RPMI7951 (cell line): ENCODE results near the gene CACFD1. TPM values are rescaled to one million over a fixed set of nuclear protein-coding genes. Genes with fewer than 3 reads are reported as not detected.

Source experiments
- DNase-seq: peaks from one replicate; pipeline ENCODE4 v3.0.0-alpha.2; 2012; ENCODE audit warnings: low read depth
- total RNA-seq: library from RNA; depleted of rRNA; stranded (reverse); fragments of >200 nt; shearing (Covaris generic); gene quantifications from 2 replicates; pipeline ENCODE4 v1.2.3, GENCODE V29; 2014; rRNA removed

CACFD1 gene
- 2.4 TPM in 2 replicates for total RNA-seq

DNA sequence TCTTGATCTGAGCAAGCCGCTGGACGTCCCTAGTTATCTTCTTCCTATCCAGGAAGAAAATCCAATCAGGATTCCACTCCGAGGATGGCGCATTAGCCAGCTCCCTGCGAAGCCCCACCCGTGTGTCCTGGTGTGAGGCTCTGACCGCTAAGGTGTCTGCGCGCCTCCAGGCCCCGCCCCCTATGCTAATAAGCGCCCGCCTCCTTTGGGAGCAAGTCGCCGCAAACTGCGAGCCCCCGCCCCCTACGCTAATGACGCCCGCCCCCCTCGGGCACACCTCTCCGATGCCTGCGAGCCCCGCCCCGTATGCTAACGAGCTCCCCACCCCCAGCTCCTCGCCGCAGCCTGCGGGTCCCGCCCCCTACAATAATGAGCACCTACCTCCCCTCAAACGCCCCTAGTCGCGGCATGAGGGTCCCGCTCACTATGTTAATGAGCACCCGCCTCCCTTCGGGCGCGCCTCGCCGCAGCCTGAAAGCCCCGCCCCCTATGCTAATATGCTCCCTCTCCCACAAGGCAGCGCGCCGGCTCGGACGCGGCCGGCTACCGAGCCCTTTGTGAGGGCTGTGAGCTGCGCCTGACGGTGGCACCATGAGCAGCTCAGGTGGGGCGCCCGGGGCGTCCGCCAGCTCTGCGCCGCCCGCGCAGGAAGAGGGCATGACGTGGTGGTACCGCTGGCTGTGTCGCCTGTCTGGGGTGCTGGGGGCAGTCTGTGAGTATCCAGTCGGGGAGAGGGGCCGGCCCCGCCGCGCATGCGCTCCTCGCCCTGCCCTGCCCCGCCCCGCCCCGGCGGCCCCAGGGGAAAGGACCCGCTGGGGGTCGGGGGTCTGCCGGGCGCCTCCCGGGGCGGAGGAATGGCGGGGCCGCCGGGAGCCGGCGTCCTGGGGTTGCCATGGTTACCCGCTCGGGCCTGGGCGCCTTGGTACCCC, at the start of gene CACFD1:
TSS of gene CACFD1 (plus strand) at position 503 of the 929 bp plus-strand sequence. CDS start at position 592, 89 bp downstream.
- DNase-seq, result peak; percentile 85

DNA sequence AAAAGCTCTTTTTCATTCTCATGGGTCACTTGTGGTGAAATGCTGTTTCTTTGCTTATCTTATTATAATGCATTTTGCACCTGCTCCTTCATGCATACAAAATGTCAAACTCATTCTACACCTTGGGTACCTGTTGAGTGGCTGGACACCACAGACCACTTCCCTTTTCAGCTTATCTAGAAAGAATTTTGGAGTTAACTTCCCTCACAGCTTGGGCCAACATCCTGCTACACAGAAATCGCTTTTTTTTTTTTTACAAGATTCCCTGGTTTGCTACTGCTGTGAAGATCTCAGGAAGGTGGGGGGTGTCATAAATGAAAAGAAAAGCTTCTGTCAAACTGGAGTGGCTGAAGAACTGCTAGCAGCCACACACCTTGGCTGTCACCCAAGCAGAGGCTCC, 44.6 kb upstream of the CACFD1 start:
- DNase-seq, result no peak

DNA sequence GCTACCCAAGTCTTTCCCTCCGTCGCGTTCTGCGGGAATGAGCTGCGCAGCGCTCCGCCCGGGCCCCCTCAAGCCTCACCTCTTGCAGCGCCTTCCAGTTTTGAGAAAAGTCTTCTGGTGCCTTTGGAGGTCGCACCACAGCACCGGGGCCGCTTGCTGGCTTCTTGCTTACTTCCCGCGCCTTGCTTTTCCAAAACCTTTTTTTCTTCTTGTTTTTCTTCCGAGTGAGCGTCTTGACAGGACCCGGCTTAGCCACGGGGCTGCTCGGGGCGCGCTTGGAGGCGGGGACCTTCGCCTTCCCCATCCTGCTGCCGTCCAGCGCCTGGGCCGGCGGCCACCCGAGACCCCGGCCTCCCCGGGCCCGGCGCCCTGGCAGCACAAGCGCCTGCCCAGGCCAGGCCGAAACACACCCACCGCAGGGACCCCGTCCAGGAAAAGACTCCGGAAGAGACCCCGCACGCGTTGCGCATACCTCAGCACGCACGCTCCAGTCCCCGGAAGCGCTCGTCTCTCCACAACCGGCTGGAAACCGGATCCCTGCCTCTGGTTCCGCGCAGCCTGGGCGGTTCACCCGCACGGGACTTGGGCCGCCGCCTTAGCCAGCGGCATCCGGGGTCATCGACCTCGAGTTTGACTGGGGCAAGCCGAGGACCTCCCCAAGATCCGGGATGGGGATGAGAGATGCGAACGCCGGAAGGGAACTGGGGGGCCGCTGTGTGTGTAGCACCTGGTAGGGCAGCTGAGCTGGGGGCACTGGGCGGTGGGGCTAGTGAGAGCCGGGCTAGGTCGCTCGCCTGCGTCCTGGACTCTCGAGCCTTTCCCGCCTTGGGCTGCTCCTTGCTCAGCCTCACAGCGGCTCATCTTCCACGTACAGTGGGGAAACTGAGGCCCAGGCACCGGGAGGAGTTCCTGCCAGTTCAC, 42.0 kb upstream of the CACFD1 start, which contains the start of gene REXO4:
TSS of gene REXO4 (minus strand) at position 470 of the 921 bp plus-strand sequence. CDS start at position 304, 166 bp downstream.
- peak; percentile 81 for DNase-seq

DNA sequence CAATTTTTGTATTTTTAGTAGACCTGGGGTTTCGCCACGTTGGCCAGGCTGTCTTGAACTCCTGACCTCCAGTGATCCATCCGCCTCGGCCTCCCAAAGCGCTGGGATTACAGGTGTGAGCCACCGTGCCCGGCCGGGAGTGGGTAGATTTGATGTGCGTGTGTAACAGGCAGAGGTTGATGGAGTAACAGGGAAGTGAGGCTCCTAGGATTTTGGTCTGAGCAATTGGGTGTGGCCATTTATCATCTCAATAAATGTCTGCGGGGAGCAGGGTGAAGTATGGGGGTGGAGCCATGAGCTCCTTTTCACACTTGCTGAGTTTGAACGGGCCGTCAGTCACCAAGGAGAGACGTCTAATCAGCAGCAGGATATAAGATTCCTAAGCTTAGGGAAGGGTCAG, 40.8 kb upstream of the CACFD1 start:
- no peak for DNase-seq

DNA sequence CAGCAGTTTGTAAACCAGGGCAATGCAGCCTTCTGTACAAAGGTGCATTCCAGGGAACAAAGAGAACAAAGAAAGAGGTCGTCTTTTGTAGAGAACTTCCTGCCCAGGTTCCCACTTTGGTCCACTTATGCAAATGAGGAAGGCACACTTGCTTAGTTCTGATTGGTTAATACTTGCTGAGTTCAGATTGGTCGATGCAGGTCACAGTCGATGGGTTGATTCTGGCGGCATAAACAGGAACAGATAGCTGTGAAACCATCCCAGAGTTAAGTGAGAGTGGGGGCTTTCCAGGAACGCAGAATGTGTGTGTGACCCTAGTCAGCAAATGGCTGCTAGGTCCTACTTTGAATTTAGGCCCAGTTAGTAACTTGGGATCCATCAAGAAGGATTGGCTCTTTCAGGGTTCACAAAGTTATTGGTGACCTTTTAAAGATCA, 39.4 kb upstream of the CACFD1 start:
- DNase-seq, result no peak

DNA sequence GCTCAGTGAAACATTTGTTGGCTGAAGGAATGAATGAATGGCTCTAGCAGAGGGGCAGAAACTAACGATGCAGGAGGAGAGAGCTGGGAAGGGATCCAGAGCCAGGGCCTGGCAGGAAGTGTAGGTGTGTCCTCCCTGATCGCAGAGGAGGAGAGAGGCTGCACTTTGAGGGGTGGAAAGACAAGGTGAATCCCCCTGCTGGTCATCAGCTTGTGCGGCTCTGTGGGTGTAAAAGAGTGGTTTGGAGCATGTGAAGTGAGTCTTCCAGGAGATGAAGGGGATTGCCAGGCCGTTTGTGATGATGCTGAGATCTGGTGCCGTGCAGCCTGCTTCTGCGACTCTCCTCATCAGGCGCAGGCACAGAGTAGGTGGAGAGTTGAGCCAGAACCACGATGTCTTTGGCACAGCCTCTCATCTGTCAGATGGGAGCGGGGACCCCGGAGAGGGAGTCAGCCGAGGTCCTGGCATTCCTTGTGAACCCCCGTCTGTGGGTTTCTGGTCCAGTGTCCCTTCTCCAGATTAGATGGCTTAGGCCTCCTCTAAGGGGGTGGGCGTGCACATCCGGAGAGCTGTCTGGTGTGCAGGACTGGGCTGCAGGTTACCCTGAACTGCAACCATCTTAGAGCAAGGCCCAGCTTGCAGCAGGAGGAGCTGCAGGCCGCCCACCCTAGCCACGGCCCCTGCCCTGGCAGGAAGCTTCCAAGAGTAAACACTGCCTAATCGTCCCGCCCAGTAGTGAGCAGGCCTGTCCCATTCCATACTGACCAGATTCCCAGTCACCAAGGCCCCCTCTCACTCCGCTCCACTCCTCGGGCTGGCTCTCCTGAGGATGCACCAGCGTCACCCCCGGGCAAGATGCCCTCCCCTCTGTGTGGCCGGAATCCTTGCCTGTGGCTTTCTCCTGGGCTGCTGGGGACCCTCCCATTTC, 37.9 kb upstream of the CACFD1 start, which contains the start of gene ADAMTS13:
TSS of gene ADAMTS13 (plus strand) at position 753 of the 928 bp plus-strand sequence. CDS start at position 830, 77 bp downstream.
- no peak for DNase-seq

DNA sequence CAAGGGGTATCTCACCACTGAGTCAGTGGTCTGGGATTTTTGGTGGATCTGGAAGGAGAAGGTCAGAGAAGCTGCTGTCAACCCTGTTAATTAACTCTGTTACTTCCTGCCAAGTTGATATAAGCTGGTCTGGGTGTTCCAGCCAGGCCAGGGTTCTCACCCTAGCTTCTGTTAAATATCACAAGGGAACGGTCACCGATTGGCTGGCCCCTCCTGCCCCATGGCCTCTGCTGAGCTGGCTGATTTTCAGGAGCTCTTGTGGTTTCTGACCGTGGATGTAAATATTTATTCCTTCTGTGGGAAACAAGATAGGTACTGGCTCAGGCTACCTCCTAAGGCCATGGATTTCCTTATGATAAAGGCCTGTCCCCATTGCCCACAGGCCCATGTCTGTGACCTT, 36.6 kb upstream of the CACFD1 start:
- no peak for DNase-seq

DNA sequence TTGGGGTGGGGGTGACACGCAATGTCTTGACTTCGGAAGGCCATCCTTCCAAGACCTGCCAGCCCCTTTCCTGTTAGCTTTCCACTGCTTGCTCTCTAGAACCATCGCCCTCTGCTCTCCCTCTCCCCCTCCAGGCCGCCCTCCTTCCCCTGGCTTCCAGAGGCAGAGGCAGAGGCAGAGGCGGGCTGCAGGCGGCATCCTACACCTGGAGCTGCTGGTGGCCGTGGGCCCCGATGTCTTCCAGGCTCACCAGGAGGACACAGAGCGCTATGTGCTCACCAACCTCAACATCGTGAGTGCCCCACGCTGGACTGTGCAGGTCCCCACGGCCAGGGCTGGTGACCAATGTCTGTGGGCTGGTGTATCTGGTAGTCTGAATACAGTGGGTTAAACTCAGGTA, 35.6 kb upstream of the CACFD1 start:
- DNase-seq, result no peak

DNA sequence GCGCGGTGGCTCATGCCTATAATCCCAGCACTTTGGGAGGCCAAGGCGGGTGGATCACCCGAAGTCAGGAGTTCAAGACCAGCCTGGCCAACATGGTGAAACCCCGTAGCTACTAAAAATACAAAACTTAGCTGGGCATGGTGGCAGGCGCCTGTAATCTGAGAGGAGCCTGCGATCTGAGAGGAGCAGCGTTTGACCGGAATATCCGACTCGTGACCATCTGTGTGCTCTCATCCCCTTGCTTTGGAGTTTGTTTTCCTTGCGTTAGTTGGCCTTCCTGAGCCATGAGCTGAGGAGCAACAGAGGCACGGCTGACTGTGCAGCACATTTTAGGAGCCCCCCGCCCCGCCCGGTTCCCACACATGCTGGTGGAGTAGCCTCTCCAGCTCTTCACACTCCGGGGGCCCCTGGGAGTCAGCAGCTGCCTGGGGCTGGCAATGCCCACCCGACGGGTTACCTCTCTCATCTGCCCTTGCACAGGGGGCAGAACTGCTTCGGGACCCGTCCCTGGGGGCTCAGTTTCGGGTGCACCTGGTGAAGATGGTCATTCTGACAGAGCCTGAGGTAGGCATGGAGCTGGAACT, 34.6 kb upstream of the CACFD1 start:
- DNase-seq, result no peak

DNA sequence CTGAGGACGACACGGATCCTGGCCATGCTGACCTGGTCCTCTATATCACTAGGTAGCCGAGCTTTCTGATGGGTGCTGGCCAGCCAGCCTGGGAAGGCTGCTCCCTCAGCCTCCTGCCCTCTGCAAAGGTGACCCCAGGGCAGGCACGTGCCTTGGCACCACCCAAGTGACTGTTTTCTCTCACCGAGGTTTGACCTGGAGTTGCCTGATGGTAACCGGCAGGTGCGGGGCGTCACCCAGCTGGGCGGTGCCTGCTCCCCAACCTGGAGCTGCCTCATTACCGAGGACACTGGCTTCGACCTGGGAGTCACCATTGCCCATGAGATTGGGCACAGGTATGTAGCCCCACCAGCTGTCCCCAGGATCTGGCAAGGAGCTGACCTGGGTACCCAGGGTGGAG, 33.8 kb upstream of the CACFD1 start:
- no peak for DNase-seq

DNA sequence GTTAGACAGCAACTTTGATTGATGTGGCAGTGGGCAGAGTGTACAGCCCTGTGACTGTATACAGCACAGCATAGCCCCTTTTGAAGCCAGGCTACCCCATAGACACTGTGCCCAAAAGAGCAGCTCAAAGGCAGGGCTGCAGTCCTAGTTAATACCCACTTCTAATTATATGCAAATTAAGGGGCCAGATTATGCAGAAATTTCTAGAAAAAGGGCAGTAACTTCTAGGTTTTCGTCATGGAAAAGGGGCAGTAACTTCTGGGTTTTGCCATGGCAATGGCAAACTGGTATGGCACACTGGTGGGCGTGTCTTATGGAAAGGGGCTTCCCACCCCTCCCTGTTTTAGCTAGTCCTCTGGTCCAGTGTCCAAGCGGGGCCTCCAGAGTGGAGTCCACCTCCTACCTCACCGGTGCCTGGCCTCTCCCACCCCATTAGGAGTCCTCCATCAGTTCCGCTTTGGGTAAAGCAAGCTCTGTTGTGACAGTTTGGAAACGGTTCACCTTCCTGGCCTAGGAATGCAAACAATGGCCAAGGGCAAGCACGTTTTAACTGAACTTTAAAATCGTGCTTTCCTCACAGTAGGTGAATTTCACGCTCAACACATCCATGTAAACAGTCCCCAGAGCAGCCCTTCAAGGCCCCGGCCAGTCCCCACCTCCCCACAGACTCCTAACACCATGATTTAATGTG, 32.0 kb upstream of the CACFD1 start:
- DNase-seq, result no peak

DNA sequence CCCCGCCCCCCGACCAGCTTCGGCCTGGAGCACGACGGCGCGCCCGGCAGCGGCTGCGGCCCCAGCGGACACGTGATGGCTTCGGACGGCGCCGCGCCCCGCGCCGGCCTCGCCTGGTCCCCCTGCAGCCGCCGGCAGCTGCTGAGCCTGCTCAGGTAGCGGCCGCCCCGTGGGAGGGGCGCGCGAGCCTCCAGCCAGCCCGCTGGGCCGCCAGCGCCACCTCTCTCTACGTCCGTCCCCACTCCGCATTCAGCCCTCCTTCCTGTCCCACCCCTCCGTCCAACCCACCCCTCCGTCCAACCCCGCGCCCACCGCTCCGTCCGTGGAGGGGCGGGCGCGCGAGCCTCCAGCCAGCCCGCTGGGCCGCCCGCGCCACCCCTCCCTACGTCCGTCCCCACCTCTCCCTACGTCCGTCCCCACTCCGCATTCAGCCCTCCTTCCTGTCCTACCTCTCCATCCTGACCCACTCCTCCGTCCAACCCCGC, 31.1 kb upstream of the CACFD1 start:
- DNase-seq, result no peak

DNA sequence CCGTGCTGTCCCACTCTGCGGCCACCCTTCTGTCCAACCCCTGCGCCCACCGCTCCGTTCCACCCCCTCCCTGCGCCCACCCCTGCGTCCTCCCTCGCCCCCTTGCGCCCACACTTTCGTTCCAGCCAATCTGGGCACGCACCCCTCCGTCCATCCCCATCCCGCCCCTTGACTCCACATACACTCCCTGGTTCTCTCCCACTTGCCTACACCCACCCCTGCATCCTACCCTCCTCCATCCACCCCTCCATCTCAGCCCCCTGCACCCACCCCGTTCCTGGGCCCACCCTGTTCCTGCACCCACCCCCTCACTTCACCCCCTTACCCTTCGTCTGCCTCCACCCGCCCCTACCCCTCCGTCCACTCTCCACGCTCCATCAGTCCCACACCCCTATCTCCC, 30.6 kb upstream of the CACFD1 start:
- no peak for DNase-seq

DNA sequence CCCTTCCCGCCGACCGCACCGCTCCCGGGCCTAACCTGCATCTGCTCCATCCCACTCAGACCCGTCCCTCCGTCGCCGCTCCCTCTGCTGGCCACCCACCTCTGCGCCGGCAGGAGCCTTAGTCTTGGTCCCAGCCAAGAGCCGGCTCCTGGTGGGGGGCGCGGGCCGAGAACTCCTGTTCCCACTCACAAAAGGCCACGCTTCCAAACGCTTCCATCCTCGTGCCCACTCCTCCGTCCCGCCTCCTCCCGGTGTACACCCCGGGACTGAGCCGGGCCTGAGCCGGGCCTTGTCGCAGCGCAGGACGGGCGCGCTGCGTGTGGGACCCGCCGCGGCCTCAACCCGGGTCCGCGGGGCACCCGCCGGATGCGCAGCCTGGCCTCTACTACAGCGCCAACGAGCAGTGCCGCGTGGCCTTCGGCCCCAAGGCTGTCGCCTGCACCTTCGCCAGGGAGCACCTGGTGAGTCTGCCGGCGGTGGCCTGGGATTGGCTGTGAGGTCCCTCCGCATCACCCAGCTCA, 30.1 kb upstream of the CACFD1 start:
- no peak for DNase-seq

DNA sequence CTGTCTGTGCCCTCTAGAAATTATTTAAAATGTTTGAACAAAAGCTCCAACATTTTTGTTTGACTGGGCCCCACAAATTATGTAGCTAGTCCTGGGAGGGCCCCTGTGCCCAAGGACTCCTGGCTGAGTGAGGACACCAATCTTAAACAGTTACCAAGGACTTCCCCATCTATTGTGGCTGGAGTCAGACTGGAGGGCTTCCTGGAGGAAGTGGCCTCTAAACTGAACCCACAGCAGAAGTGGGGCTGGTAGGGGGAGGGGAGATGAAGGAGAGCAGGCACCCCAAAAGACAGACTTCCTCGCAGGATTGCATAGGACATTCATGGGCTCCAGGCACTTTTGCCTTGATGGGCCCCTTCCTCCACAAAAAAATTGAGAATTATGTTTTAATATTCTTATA, 29.5 kb upstream of the CACFD1 start:
- DNase-seq, result no peak

DNA sequence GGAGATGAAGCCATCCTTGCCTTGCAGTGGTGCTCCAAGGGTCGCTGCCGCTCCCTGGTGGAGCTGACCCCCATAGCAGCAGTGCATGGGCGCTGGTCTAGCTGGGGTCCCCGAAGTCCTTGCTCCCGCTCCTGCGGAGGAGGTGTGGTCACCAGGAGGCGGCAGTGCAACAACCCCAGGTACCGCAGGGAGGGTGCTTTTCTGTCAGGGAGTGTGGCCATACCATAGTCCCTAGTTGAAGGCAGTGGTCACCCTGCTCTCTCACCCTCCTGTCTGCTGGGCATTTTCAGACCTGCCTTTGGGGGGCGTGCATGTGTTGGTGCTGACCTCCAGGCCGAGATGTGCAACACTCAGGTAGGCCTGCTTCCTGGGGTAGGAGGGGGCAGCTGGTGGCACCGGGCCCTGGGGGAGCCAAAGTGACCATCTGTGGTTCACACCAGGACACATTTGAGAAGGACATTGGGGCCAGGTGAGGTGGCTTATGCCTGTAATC, 26.4 kb upstream of the CACFD1 start:
- DNase-seq, result no peak

DNA sequence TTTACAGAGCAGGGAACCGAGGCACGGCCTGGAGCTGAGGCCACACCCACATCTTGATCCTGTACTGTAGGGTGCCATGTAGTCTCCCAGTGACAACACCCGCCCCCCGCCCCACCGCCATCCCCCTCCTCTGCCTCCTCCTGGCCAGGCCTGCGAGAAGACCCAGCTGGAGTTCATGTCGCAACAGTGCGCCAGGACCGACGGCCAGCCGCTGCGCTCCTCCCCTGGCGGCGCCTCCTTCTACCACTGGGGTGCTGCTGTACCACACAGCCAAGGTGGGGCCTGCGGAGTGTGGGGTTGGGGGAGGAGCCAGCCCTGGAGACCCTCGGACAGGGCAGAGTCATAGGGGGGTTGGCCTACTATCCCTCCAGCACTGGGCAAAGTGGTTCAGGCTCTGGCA, 23.1 kb upstream of the CACFD1 start:
- no peak for DNase-seq

DNA sequence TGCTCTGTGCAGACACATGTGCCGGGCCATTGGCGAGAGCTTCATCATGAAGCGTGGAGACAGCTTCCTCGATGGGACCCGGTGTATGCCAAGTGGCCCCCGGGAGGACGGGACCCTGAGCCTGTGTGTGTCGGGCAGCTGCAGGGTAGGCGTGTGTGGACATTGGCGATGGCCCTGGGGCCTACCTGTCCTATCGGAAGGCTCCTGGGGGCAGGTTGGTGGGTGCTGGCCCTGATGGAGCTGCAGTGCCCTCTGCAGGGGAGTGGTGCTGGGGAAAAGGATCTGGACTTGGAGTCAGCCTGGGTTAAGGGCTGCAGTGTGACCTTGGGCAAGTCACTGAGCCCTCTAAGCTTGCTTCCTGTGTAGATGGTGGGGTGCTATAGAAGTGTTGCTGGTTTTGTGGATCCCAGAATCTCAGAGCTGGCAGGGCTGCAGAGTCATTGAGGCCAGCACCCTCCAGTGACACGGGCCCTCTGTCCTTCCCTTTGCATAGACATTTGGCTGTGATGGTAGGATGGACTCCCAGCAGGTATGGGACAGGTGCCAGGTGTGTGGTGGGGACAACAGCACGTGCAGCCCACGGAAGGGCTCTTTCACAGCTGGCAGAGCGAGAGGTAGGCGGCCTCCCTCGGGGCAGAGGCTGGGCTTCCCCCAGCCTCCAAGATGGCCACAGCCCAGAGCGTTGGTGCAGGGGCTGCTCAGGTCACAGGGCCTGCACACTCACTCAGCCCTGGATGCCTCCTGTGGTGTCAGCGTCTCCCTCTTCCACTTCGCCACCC, 21.8 kb upstream of the CACFD1 start:
- no peak for DNase-seq

DNA sequence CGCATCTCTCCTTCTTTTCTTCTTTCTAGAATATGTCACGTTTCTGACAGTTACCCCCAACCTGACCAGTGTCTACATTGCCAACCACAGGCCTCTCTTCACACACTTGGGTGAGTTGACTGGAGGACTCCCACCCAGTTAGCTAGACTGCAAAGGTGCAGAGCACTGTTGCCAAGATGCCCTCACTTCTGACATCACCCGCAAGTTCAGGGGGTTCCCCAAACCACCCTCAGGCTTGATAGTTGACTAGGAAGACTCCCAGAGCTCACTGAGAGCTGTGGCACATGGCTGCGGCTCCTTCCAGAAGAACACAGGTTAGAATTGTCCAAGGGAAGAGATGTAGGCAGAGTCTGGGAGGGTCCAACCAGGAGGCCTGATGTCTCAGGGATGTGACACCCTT, 20.4 kb upstream of the CACFD1 start:
- no peak for DNase-seq
